Smooth muscle cell of the umbilical artery (primary cell): ENCODE measurements around the gene OR6C2. TPM values are rescaled to one million over a fixed set of nuclear protein-coding genes. Genes with fewer than 3 reads are reported as not detected.

Experiments used
- total RNA-seq: library from RNA; depleted of rRNA; stranded (reverse); fragments of >200 nt; gene quantifications from 2 replicates; pipeline ENCODE4 v1.2.3, GENCODE V29; 2014

Gene OR6C2
- not detected in 2 replicates for total RNA-seq

DNA sequence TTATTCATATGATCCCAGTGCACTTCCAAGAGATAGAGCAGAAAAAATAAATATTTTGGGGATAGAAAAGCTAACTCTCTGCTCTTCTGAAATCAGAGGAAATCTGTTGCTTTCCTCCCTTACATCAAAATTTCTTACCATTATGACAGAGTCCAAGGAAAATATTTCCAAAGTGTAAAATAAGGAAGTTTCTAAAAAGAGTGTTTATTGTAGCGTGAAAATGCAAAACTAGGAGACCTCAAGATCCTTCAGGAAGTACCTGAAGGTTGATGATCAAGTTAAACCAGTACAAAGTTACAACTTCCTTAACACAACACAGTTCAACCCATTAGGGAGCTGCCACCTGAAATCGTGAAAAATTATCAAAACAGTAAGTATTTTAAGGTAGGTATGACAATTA, at the start of gene OR6C2:
Gene OR6C2 (plus strand): TSS at position 301 of the 400 bp plus-strand sequence. CDS start 8,138 bp downstream, outside the sequence.

DNA sequence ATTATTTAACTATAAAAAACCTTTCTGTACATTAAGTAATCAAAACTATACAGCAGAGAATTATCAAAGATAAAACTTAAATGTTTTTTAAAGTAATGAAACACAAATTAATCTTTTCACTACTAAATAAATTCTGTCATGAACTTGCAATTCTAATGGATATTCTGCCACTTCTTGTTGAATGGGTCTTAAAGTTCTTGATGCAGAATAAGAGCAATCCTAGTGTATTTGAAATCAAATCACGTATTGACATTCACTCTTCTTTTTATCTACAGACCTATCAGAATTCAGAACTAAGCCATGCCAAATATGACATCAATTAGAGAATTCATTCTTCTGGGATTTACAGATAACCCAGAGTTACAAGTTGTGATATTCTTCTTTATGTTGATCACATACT, 43.6 kb upstream of the OR6C2 start, which contains the start of gene OR6C65:
Gene OR6C65 (plus strand): TSS at position 301 of the 400 bp plus-strand sequence. CDS start 0 bp downstream, at position 301.

DNA sequence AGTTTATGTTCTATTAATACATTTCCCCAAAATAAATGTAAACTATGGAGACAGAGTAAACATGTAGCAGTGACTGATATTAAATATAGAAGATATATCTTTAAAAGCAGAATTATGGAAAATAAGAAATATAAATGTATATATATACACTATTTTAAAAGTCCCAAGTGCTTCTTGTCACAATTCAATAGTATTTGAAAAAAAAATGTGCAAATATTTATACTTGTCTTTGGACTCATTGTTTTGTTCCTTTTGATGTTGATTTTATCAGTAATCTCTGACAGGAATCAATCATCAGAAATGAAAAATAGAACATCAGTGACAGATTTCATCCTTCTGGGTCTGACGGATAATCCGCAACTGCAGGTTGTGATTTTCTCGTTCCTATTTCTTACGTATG, 17.9 kb upstream of the OR6C2 start, which contains the start of gene OR6C76:
Gene OR6C76 (plus strand): TSS at position 301 of the 400 bp plus-strand sequence. CDS start 0 bp downstream, at position 301.

DNA sequence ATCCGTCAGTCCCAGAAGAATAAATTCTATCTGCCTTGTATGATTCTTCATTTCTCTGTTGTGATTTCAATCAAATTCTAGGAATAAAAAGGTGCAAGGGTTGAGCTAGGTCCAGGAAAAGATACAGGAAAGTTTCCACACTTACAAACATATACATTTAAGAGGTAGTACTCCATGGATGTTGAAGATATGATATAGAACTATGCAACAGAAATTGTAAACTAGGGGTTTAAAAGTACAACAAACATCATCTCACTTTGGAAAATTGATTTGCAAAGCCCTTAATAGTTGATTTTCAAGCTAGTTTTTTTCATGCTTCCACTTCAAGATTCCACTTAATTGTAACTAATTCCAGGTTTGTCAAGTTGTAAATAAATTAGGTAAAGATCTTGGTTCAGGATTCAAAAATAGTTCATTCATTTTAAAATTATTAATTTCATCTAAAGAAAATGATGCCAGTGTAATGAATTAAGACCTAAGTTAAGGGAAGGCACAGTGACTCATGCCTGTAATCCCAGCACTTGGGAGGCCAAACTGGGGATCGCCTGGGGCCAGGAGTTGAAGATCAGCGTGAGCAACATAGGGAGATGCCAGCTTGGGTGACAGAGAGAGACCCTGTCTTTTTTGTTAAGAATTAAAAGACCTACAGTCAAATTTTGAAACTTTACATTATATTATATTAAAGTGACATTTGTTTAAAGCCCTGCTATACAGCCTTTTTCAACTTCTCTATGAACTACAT, 26.4 kb downstream of the OR6C2 start, which contains the start of gene OR6C70:
Gene OR6C70 (minus strand): TSS at position 51 of the 742 bp plus-strand sequence. CDS start 0 bp downstream, at position 51.

DNA sequence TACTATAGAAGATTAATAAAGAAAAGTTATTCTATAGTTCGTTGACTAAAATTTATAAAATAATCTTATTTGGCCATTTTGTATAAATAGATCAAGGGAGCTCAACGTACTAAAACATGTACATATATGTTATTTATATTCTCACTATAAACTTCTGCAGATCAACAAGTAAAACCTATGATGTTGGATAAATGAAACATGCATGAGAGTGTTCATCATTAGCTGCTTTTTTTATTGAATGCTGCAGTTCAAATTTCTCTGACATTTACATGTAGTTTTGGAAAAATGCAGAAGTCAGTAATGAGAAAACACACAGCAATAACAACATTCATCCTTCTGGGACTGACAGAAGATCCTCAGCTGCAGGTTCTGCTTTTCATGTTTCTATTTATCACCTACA, 48.2 kb downstream of the OR6C2 start, which contains the start of gene OR6C68:
Gene OR6C68 (plus strand): TSS at position 301 of the 400 bp plus-strand sequence. CDS start 0 bp downstream, at position 301.

Other genes starting within 250 kb of the OR6C2 start
- gene OR10A7, start 223.1 kb upstream of the OR6C2 start, total RNA-seq = not detected in 2 replicates
- gene OR6C74, start 199.5 kb upstream of the OR6C2 start, total RNA-seq = not detected in 2 replicates
- gene OR6C6, start 147.5 kb upstream of the OR6C2 start, total RNA-seq = not detected in 2 replicates
- gene OR6C1, start 129.7 kb upstream of the OR6C2 start, total RNA-seq = not detected in 2 replicates
- not detected in 2 replicates for gene OR6C3, start 113.3 kb upstream of the OR6C2 start, total RNA-seq
- gene OR6C75, start 81.1 kb upstream of the OR6C2 start, total RNA-seq = not detected in 2 replicates
- gene OR6C65, start 43.5 kb upstream of the OR6C2 start, total RNA-seq = not detected in 2 replicates
- gene OR6C76, start 17.8 kb upstream of the OR6C2 start, total RNA-seq = not detected in 2 replicates
- gene OR6C70, start 26.1 kb downstream of the OR6C2 start, total RNA-seq = not detected in 2 replicates
- not detected in 2 replicates for gene OR6C68, start 48.3 kb downstream of the OR6C2 start, total RNA-seq
- gene OR6C4, start 105.5 kb downstream of the OR6C2 start, total RNA-seq = not detected in 2 replicates
- not detected in 2 replicates for gene OR2AP1, start 128.4 kb downstream of the OR6C2 start, total RNA-seq
- gene OR10P1, start 192.8 kb downstream of the OR6C2 start, total RNA-seq = not detected in 2 replicates